Measurements from ENCODE around the gene ATXN7L2.

Gene ATXN7L2

DNA sequence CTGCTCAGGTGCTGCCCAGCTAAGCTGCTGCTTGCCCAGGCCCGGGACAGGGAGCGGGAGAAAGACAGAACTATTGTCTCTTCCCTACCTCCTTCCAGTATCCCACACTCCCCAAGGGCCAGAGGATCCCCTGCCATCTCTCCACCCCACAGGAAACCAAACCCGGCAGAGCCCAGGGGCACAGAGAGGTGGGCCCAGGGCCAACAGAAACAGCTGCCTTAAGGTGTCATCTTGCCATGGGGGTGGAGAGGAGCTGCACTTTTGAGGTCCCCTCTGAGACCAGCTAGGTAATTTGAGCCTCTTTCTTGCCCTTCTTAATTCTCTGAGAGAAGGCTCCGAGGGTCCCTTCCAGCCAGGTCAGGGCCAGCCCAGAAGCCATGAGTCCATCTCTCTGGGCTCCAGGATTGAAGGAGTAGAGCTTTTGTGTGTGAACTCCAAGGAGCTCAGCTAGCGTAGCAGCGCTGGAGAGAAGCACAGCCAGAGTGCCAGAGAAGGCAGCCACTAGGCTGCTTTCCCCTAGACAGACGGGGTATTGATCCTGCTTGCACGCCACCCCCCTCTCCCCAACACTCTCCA lies 46.3 kb downstream of the ATXN7L2 start:
- H3K27me3 ChIP-seq: no peaks in the 10 kb centered on the region
- H3K9me3 ChIP-seq: no peaks in the 10 kb centered on the region
- H3K4me1 ChIP-seq (ENCODE audit: control insufficient read depth in 1 of 2, insufficient read depth in 1 of 2, low read depth in 1 of 2, low read length in 1 of 2): peaks cover 9% of the 10 kb centered on the region in 2 experiments
- H3K36me3 ChIP-seq: no peaks in the 10 kb centered on the region
- H3K27ac ChIP-seq: no peak overlapping the region
- TF ChIP-seq, protein P1, sequence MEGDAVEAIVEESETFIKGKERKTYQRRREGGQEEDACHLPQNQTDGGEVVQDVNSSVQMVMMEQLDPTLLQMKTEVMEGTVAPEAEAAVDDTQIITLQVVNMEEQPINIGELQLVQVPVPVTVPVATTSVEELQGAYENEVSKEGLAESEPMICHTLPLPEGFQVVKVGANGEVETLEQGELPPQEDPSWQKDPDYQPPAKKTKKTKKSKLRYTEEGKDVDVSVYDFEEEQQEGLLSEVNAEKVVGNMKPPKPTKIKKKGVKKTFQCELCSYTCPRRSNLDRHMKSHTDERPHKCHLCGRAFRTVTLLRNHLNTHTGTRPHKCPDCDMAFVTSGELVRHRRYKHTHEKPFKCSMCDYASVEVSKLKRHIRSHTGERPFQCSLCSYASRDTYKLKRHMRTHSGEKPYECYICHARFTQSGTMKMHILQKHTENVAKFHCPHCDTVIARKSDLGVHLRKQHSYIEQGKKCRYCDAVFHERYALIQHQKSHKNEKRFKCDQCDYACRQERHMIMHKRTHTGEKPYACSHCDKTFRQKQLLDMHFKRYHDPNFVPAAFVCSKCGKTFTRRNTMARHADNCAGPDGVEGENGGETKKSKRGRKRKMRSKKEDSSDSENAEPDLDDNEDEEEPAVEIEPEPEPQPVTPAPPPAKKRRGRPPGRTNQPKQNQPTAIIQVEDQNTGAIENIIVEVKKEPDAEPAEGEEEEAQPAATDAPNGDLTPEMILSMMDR (IDR thresholded peaks at IDR 0.05): no peak
- H3K4me3 ChIP-seq (ENCODE audit: low read depth in 1 of 2, low read length in 1 of 2): no peak overlapping the region

DNA sequence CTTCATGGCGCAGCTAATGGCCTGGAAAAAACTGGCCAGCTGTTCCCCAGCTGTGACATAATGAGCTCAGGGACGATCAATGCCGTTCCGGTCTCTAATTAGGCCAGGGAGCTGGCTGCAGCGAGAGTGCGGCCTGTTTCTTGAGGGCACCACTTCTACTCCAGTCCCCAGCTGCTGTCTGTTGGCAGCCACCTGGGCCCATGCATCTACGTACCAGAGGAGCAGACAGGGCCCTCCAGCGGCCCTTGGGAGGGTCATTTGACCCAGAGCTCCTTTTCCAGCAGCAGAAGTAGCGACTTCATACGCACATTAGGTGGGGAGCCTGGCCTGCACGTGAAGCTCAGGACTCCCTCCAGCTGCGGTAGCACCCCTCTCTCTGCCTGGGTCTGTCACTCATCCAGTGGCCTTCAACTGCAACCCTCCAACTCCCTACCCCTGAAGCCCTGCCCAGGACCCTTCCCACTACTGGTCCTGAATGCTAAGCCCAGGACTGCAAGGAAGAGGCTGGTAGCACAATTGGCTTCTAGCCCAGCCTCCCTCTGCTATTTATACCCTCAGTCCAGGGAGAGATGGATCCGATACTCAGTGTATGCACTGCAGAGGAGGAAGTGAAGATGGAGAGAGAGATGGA lies 46.9 kb downstream of the ATXN7L2 start:
- H3K27me3 ChIP-seq: no peaks in the 10 kb centered on the region
- H3K4me3 ChIP-seq (ENCODE audit: low read depth in 1 of 2, low read length in 1 of 2): no peak overlapping the region
- no peaks in the 10 kb centered on the region for H3K36me3 ChIP-seq
- TF ChIP-seq, protein P1 (IDR thresholded peaks at IDR 0.05): no peak
- no peaks in the 10 kb centered on the region for H3K9me3 ChIP-seq
- H3K4me1 ChIP-seq (ENCODE audit: control insufficient read depth in 1 of 2, insufficient read depth in 1 of 2, low read depth in 1 of 2, low read length in 1 of 2): peaks cover 9% of the 10 kb centered on the region in 2 experiments
- H3K27ac ChIP-seq: no peak overlapping the region

DNA sequence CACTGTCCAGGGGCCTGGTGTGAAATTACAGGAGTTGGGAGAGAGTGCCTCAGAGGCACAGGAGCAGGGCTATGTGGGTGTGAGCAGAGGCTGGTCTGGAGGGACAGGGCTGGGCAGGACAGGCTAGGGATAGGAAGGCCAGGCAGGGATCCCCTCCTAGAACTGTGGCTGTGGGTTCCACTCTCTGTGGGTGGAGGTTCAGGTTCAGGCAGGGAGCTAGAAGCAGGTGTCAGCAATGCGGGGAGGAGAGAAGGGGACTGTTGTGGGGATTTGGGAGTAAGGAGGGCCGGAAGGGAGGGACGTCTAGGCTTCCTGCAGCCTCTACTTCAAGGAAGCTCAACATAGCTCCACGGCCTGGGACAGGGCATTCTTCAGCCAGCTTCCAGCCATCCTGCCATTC lies 47.7 kb downstream of the ATXN7L2 start:
- Histone ChIP-seq H3K27me3 (no peaks in the 10 kb centered on the region), H3K9me3 (no peaks in the 10 kb centered on the region), H3K4me1 (ENCODE audit: control insufficient read depth in 1 of 2, insufficient read depth in 1 of 2, low read depth in 1 of 2, low read length in 1 of 2) (peaks cover 9% of the 10 kb centered on the region in 2 experiments), H3K36me3 (no peaks in the 10 kb centered on the region), H3K4me3 (ENCODE audit: low read depth in 1 of 2, low read length in 1 of 2) (no peak overlapping the region), H3K27ac (no peak overlapping the region)
- TF ChIP-seq, protein P1 (IDR thresholded peaks at IDR 0.05): no peak

DNA sequence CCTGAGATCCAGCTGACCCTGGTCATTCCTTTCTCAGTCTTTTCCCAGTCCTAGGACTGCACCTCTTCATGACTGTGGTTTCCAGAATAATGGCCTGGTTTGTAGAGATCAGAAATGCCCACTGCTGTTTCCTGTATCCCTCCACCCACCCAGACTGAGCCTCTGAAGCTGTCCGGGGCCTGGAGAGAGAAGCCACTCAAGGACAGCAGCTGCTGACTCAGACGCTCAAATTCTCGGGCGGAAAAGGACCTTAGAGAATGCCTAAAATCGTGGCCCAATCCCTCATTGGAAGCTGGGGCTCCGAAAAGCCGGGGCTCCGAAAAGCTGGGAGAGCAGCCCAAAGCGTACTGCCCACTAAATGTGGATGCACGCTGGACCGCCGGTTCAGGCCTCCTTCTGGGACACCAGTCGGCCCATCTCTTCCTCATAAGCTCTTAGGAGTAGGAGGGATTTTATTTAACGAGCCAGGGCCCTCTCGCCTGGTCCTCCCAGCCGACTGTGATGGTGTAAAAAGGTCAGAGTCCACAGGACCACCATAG lies 48.2 kb downstream of the ATXN7L2 start:
- H3K4me1 ChIP-seq (ENCODE audit: control insufficient read depth in 1 of 2, insufficient read depth in 1 of 2, low read depth in 1 of 2, low read length in 1 of 2): peaks cover 9% of the 10 kb centered on the region in 2 experiments
- no peaks in the 10 kb centered on the region for H3K9me3 ChIP-seq
- no peak overlapping the region for H3K27ac ChIP-seq
- H3K27me3 ChIP-seq: no peaks in the 10 kb centered on the region
- no peaks in the 10 kb centered on the region for H3K36me3 ChIP-seq
- TF ChIP-seq, protein P1 (IDR thresholded peaks at IDR 0.05): no peak
- peak overlapping the region in 1 of 2 experiments; percentile 14 for H3K4me3 ChIP-seq (ENCODE audit: low read depth in 1 of 2, low read length in 1 of 2)

DNA sequence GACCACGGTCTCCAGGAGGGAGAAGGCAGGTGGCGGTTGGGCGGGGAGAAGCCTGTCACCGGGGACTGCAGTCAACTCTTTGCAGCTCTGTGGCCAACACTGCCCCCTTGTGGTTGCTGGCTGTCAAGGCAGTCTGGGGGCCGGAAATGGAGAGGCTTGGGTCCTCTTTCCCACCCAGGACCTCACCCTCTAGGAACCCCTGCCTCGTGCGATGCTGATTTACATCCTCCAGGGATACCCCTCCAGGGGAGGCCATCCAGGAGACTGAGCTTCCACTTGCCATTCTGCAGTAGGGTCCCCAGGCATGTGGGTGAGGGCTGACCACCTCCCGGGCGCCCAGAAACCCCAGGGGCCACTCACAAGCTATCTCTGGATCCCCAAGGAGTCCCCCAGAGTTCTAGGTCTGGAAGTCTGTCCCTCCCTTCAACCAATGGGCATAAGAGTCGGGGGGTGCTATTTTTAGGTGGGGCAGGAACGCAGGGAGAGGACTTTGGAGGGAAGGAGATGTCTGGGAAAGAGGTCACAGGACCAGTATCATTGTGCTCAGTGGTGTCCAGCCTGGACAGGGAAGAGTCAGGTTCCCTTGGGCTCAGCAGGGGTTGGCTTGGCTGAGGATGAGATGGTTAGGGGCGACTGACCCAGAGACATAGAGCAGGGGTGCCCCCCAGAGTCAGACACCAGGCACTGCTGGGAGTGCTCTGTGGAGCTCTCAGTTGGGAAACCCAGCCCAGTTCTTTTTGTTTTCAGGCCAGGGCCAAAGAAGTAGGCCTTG lies 48.8 kb downstream of the ATXN7L2 start:
- Histone ChIP-seq H3K9me3 (no peaks in the 10 kb centered on the region), H3K27ac (no peak overlapping the region), H3K4me3 (ENCODE audit: low read depth in 1 of 2, low read length in 1 of 2) (peak overlapping the region in 1 of 2 experiments; percentile 14), H3K4me1 (ENCODE audit: control insufficient read depth in 1 of 2, insufficient read depth in 1 of 2, low read depth in 1 of 2, low read length in 1 of 2) (peaks cover 9% of the 10 kb centered on the region in 2 experiments), H3K36me3 (no peaks in the 10 kb centered on the region), H3K27me3 (no peaks in the 10 kb centered on the region)
- TF ChIP-seq, protein P1 (IDR thresholded peaks at IDR 0.05): peak; percentile 95
